Renal cortical epithelial cell (primary cell): ENCODE data around the gene HSPB6. TPM values are rescaled to one million over a fixed set of nuclear protein-coding genes. Genes with fewer than 3 reads are reported as not detected.

Experiments
- DNase-seq: peaks from one replicate; pipeline ENCODE4 v3.0.0-alpha.2; 2011; ENCODE audit warnings: low read depth
- total RNA-seq: library from RNA; depleted of rRNA; stranded (reverse); fragments of >200 nt; gene quantifications from 2 replicates; pipeline ENCODE4 v1.2.3, GENCODE V29; 2014

HSPB6 gene
- total RNA-seq, 1 donor from 2014 or later: 0.65 TPM

DNA sequence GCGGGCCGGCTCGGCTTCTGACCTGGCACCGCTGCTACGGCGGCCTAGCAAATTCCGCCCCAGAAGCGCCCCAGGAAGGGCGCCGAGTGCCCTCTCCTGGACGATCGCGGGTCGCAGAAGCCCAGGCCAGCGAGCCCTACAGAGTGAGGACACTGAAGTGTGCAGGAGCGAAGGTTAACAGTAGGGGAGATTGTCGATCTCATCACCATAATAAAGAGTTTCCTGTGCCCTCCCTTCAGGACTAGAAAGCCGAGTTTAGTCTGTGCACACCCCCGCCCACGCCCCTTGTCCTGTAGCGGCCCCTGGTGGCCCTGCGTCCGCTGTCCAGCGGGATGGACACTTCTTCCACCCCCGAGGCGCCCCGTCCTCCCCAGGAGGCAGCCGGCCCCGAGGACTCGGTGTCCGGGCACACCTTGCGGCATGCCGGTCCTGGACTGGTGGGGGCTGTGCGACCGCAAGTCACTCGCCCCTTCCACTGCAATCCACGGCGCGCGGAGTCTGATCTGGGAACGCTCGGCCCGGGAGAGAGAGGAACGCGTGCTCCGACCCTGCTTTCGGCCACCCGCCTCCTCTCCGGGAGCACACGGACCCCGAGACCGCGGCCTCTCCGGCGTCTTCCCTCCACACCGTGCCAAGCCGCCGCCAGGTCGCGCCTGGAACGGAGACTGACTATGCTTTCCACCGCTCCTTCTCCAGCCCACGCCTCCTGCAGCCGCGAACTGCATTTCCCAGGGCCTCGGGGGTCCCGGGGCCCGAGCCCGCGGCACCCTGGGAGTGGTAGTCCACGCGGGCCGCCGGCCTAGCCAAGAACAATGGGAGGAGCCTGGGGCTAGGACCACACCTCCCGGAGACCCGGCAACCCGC, 39.8 kb downstream of the HSPB6 start:
- DNase-seq: peak; percentile 86

DNA sequence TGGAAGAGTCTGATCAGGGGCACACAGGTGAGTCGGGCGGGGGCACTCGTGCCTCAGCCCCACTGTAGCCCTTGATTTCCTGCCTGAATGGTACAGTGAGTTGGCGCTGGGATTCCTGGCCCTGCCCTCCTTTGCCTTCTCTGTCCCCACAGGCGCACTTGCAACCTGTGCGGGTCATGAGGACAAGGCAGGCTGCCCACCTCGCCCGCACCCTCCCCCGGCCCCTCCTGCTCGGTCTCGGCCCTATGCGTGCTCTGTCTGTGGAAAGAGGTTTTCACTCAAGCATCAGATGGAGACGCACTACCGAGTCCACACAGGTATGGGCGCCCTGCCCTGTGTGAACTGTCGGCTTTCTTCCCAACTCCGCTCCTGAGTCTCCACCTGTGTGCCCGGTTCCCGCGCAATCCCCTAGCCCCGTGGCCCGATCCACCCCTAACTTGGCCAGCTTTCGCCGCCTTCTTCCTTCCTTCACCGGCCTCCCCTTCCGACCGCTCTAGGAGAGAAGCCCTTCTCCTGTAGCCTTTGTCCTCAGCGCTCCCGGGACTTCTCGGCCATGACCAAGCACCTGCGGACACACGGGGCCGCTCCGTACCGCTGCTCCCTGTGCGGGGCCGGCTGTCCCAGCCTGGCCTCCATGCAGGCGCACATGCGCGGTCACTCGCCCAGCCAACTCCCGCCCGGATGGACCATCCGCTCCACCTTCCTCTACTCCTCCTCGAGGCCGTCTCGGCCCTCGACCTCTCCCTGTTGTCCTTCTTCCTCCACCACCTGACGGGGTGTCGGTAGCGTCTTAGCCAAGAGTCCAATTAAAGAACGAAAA, 40.6 kb downstream of the HSPB6 start:
- DNase-seq: no peak

DNA sequence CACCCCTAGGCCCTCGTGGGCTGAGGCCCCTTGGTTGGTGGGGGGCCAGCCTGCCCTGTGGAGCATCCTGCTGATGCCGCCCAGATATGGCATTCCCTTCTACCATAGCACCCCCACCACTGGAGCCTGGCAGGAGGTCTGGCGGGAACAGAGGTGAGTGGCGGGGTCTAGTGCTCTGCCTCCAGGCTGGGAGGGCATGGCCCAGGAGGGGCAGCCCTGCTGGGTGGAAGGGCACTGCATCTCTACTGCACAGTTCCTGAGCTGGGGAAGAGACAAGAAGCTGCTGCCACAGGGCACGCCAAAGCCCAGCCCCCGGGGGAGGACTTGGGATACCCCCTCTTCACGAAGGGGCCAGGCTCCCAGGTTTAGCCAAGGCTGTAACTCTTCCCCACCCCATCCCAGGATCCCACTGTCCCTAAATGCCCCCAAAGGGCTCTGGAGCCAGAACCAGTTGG, 41.4 kb downstream of the HSPB6 start:
- DNase-seq: no peak

DNA sequence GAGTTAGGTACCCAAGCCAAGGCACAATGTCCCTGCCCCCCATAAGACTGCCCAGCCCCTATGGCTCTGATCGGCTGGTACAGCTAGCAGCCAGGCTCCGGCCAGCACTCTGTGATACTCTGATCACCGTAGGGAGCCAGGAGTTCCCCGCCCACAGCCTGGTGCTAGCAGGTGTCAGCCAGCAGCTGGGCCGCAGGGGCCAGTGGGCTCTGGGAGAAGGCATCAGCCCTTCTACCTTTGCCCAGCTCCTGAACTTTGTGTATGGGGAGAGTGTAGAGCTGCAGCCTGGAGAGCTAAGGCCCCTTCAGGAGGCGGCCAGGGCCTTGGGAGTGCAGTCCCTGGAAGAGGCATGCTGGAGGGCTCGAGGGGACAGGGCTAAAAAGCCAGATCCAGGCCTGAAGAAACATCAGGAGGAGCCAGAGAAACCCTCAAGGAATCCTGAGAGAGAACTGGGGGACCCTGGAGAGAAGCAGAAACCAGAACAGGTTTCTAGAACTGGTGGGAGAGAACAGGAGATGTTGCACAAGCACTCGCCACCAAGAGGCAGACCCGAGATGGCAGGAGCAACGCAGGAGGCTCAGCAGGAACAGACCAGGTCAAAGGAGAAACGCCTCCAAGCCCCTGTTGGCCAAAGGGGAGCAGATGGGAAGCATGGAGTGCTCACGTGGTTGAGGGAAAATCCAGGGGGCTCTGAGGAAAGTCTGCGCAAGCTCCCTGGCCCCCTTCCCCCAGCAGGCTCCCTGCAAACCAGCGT, 42.1 kb downstream of the HSPB6 start:
- DNase-seq: no peak

DNA sequence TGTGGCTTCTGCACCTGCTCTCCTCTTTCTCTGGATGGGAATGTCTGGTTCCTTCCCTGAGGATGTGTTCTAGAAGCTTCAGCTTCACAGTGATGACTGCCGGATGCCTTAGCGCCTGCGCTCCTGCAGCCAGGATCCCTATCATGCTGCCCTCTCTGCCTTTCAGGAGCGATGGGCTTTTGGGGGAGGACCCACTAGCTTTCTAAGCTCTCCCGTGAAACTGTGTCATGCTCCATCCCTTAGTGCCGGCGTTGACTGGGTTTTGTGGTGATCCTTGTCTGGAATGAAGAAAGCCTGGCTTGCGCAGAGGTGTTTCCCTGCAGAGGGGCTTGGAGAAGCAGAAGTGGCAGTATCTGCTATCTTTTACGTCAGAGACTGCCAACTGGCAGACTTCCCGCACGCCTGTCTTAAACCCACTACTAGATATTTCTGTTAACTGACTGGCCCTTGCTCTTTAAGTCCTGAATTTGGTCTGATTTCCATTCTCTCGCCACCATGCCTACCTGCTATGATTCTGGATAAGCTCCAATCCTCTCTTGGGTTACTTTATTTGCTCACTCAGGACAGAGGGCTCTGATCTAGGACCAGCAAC, 42.8 kb downstream of the HSPB6 start:
- no peak for DNase-seq

DNA sequence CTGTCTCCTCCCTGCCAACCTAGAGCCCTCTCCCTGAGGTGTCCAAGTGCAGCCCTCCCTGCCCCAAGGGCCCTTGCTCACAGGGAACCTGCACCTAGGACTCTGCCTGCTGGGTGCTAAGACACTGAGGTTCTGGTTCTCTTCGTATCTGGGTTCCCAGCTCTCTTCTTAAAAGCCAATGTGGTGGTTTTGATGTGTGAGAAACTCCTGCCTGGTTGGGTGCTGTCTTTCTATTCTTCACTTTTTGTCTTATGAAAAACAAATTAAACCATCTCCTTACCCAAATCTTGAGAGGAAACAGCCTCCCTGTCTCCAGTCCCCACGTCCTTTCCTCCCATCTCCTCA, 43.4 kb downstream of the HSPB6 start:
- no peak for DNase-seq

DNA sequence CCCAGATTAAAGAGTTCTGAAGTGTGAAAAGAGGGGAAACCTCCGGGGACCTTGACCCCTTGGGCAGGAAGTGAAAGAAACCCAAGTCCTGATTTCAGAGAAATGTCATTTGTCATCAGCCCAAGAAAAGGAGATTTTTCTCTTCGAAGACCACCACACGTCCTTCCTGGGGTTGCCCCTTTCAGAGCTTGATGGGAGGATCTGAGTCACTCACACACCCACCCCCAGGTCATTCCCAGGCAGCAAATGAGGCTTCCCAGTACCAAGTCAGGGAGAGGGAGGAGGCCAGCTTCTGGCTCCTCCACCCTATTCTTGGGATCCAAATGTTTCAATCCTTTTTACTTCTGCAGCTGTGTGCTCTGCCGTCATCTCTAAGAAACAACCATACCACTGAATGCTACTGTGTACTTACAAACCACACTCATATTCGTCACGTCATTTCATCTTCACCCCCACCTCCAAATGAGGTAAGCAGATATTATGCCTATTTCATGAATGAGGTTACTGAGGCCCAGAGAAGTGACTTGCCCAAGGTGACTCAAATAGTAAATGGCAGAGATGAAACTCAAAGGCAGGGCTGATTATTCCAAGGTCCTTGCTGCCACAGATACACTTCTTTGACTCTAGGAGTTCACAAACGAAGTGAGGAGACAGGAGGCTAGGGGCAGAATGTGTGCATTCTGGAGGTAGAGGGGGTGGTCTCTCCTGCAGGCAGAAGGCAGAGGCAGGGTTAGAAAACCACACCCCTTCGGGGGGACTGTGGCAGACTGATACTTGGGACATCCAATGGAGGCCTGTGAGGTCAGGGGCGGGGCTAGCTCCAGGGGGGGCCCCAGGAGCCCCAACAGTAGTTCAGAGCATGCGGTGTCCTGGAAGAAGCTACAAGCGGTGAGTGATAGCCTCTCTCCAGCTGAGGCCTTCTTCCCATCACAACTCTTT, 44.0 kb downstream of the HSPB6 start:
- DNase-seq: no peak

DNA sequence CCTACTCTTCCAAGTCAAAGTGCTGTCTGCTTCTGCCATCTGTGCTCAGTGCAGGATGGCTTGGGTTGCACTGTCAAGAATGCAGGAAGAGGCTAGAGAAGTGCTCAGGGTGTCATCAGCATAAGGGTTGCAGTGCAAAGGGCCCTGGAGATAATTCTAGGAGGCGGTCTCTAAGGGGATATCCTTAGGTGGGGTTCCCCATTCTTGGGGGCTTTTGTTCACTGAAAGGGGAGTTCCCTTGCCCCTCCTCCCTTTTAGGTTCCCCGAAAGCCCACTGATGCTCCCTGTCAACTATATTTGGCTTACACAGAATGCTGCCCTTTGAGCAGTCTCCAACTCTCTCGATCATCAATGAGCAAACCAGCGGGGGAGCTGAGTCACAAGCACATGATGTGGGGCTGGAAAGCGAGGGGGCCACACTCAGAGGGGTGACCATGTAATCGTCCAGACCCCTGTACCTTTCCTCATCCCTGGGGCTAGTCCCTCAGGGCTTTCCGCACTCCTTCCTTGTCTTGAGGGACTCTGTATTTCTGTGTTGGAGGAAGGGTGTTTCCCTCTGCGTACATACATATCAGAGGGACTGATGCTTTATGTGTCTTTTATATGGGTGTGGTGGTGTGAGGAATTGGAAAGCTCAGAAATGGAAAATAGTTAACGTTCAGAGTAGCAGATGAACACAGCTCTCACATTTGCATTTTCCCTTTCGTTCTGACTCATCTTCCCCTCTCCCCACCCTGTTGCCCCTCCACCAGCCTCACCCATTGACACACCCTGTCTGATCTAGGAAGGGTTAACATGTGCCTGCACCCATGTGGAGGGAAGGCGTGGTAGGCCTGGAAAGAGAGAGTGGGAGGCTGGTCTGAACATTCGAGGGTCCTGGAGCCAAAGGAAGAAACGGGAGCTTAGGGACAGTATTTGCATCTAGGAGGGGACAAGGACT, 45.8 kb downstream of the HSPB6 start:
- DNase-seq: no peak

DNA sequence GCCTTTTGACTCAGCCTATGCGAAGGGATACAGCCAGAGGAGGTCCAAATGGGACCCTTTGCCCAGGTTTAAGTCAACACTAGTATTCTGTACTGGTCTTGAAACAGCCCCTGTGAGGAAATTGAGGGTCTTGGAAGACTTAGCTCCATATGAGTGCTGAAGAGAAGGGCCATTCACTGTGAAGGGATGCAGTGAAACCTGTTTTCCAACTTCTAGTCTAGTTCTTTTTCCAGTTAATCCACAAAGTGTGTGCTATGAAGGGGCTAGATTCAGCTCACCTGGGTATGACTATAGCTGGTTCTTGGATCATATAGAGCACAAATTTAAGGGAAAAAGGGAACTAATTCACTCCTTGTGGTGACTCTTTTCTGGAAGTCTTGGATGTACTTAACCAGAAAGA, 48.4 kb downstream of the HSPB6 start:
- DNase-seq: no peak

Other genes starting within 250 kb of the HSPB6 start
- 52.7 and 144 TPM in 2 replicates for gene DMKN, start 243.4 kb downstream of the HSPB6 start, total RNA-seq
- 0.05 TPM in 1 of 2 replicates, not detected in the other for gene SBSN, start 228.7 kb downstream of the HSPB6 start, total RNA-seq
- not detected in 2 replicates for gene GAPDHS, start 223.6 kb downstream of the HSPB6 start, total RNA-seq
- gene TMEM147, start 211.4 kb downstream of the HSPB6 start, total RNA-seq: 76.1 and 93.6 TPM in 2 replicates
- gene ATP4A, start 193.4 kb downstream of the HSPB6 start, total RNA-seq: not detected in 2 replicates
- not detected in 2 replicates for gene PMIS2, start 170.9 kb downstream of the HSPB6 start, total RNA-seq
- gene HAUS5, start 144.3 kb downstream of the HSPB6 start, total RNA-seq: 5.1 and 6.4 TPM in 2 replicates
- gene RBM42, start 128.0 kb downstream of the HSPB6 start, total RNA-seq: 38.9 and 40.0 TPM in 2 replicates
- gene ETV2, start 115.3 kb downstream of the HSPB6 start, total RNA-seq: not detected in 2 replicates
- gene COX6B1, start 108.7 kb downstream of the HSPB6 start, total RNA-seq: 385 and 691 TPM in 2 replicates
- gene UPK1A, start 90.5 kb downstream of the HSPB6 start, total RNA-seq: not detected in 2 replicates
- not detected in 2 replicates for gene ZBTB32, start 52.5 kb downstream of the HSPB6 start, total RNA-seq
- gene KMT2B, start 39.0 kb downstream of the HSPB6 start, total RNA-seq: 4.2 and 26.3 TPM in 2 replicates
- gene IGFLR1, start 14.6 kb downstream of the HSPB6 start, total RNA-seq: 0.52 and 1.8 TPM in 2 replicates
- gene U2AF1L4, start 11.6 kb downstream of the HSPB6 start, total RNA-seq: 5.6 and 7.2 TPM in 2 replicates
- 23.5 and 24.7 TPM in 2 replicates for gene PSENEN, start 11.4 kb downstream of the HSPB6 start, total RNA-seq
- 2.6 and 6.4 TPM in 2 replicates for gene LIN37, start 8.5 kb downstream of the HSPB6 start, total RNA-seq
- gene PROSER3, start 1.1 kb upstream of the HSPB6 start, total RNA-seq: 4.0 and 7.7 TPM in 2 replicates
- 0.17 and 5.1 TPM in 2 replicates for gene ARHGAP33, start 18.5 kb upstream of the HSPB6 start, total RNA-seq
- gene PRODH2, start 55.8 kb upstream of the HSPB6 start, total RNA-seq: 0.20 TPM in 1 of 2 replicates, not detected in the other
- not detected in 2 replicates for gene NPHS1, start 95.5 kb upstream of the HSPB6 start, total RNA-seq
- gene KIRREL2, start 99.9 kb upstream of the HSPB6 start, total RNA-seq: not detected in 2 replicates
- gene APLP1, start 111.5 kb upstream of the HSPB6 start, total RNA-seq: 0.52 and 2.9 TPM in 2 replicates
- 4.2 and 8.7 TPM in 2 replicates for gene NFKBID, start 143.5 kb upstream of the HSPB6 start, total RNA-seq
- gene HCST, start 145.5 kb upstream of the HSPB6 start, total RNA-seq: not detected in 2 replicates
- gene TYROBP, start 151.3 kb upstream of the HSPB6 start, total RNA-seq: not detected in 2 replicates
- 0.52 and 6.3 TPM in 2 replicates for gene LRFN3, start 179.3 kb upstream of the HSPB6 start, total RNA-seq
- gene SDHAF1, start 238.2 kb upstream of the HSPB6 start, total RNA-seq: 9.4 and 10.4 TPM in 2 replicates